Tibial nerve (tissue), 4 donors: Measurements from ENCODE around the gene DOK5.

Experiments used
- EP300 ChIP-seq, 2 donors: sonication (generic); formaldehyde crosslinking; IDR thresholded peaks; one replicate each; pipeline ENCODE4 v1.6.1; 2017; ENCODE audit warnings: antibody characterized with exemption in 2 of 2, mild to moderate bottlenecking in 1 of 2
- POLR2A ChIP-seq, 2 donors: fragments of 450-650 bp; IDR thresholded peaks; one replicate each; pipeline ENCODE4 v1.6.1; 2017; ENCODE audit warnings: antibody characterized with exemption in 2 of 2, mild to moderate bottlenecking in 2 of 2, moderate library complexity in 2 of 2
- TF ChIP-seq, protein P1 (sequence below), 5 experiments: fragments of 200-600 bp in 3 of 5; fragments of 450-650 bp in 2 of 5; sonication (generic) in 3 of 5; IDR thresholded peaks; one replicate each; pipeline ENCODE4 v1.5.1; 2016 to 2019; ENCODE audit warnings: antibody characterized with exemption in 5 of 5, mild to moderate bottlenecking in 3 of 5, moderate library complexity in 2 of 5

DNA sequence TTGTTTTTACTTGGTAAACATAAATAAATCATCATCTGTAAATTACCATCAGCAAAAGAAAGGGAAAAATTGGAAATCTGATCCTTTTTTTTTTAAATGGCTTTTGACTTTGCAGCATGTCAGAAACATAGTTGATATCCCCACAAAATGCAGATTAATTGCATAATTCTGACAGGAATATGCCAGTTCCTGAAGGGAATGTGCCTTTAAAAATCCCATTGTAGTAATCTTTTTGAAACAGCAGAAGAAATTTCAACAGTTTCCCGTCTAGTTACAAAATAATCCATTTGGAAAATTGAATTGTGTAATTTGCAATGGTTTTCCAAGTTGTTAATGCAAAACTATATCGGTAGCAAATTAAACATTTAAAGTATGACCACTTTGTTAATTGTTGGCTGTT lies 95.2 kb downstream of the DOK5 start:
- TF ChIP-seq, protein P1, sequence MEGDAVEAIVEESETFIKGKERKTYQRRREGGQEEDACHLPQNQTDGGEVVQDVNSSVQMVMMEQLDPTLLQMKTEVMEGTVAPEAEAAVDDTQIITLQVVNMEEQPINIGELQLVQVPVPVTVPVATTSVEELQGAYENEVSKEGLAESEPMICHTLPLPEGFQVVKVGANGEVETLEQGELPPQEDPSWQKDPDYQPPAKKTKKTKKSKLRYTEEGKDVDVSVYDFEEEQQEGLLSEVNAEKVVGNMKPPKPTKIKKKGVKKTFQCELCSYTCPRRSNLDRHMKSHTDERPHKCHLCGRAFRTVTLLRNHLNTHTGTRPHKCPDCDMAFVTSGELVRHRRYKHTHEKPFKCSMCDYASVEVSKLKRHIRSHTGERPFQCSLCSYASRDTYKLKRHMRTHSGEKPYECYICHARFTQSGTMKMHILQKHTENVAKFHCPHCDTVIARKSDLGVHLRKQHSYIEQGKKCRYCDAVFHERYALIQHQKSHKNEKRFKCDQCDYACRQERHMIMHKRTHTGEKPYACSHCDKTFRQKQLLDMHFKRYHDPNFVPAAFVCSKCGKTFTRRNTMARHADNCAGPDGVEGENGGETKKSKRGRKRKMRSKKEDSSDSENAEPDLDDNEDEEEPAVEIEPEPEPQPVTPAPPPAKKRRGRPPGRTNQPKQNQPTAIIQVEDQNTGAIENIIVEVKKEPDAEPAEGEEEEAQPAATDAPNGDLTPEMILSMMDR (IDR thresholded peaks at IDR 0.05) = no peak
- no peak for TF ChIP-seq POLR2A (IDR thresholded peaks at IDR 0.05)
- TF ChIP-seq EP300 (IDR thresholded peaks at IDR 0.05) = peak in 1 of 2 donors; percentile 14
